ENCODE data around the gene DOCK2. TPM values are rescaled to one million over a fixed set of nuclear protein-coding genes. Genes with fewer than 3 reads are reported as not detected.

The DOCK2 gene
- total RNA-seq, 1 experiment from 2014 or later: 2.2 TPM

DNA sequence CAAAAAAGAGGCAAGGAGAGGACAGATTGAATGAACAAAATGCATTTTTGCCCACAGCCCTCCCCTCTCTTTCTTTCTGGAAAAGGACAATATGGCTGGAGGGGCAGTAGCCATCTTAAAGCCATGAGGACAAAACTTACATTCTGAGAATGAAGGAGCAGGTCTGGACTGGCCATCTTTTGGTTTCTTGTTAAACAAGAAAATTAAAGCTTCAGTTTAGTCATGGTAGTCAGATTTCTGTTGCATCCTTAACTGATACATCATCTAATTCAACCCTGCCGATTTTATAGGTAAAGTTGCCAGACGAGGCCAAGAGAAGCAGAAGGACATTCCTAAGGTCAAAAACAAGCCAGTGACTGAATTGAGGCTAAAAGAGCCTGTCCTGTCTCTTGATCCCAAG is 374.7 kb downstream of the DOCK2 start:
- CTCF ChIA-PET: no interaction called here
- no peaks in the 10 kb centered on the region for H3K9me3 ChIP-seq (ENCODE audit: low read depth, low read length, poor library complexity, severe bottlenecking)
- no peak for DNase-seq (ENCODE audit: low spot score)
- no peaks in the 10 kb centered on the region for H3K36me3 ChIP-seq (ENCODE audit: insufficient read depth, low read length, poor library complexity, severe bottlenecking)
- no peak for TF ChIP-seq EZH2 (IDR thresholded peaks at IDR 0.05; ENCODE audit: borderline replicate concordance, low read depth, low read length, poor library complexity, severe bottlenecking)
- TF ChIP-seq, protein P1, sequence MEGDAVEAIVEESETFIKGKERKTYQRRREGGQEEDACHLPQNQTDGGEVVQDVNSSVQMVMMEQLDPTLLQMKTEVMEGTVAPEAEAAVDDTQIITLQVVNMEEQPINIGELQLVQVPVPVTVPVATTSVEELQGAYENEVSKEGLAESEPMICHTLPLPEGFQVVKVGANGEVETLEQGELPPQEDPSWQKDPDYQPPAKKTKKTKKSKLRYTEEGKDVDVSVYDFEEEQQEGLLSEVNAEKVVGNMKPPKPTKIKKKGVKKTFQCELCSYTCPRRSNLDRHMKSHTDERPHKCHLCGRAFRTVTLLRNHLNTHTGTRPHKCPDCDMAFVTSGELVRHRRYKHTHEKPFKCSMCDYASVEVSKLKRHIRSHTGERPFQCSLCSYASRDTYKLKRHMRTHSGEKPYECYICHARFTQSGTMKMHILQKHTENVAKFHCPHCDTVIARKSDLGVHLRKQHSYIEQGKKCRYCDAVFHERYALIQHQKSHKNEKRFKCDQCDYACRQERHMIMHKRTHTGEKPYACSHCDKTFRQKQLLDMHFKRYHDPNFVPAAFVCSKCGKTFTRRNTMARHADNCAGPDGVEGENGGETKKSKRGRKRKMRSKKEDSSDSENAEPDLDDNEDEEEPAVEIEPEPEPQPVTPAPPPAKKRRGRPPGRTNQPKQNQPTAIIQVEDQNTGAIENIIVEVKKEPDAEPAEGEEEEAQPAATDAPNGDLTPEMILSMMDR (conservative IDR thresholded peaks at IDR 0.05; ENCODE audit: low read depth, low read length): no peak
- H3K27me3 ChIP-seq (replicated peaks; ENCODE audit: insufficient read depth, low read depth, low read length, poor library complexity): no peaks in the 10 kb centered on the region
- no TSS peak for BruUV-seq (replicated peaks)
- no peak overlapping the region for H3K4me3 ChIP-seq (ENCODE audit: low read depth, low read length, poor library complexity, severe bottlenecking)
- H3K4me1 ChIP-seq (ENCODE audit: insufficient read depth, low read length, poor library complexity, severe bottlenecking): peaks cover 24% of the 10 kb centered on the region
- POLR2A ChIA-PET (ENCODE audit: low non-redundant PET): no interaction called here
- H3K27ac ChIP-seq (ENCODE audit: low read depth, low read length, poor library complexity, severe bottlenecking): no peak overlapping the region
- intact Hi-C loops (cut with micrococcal nuclease; ENCODE audit: unreplicated experiment): no loop called here

DNA sequence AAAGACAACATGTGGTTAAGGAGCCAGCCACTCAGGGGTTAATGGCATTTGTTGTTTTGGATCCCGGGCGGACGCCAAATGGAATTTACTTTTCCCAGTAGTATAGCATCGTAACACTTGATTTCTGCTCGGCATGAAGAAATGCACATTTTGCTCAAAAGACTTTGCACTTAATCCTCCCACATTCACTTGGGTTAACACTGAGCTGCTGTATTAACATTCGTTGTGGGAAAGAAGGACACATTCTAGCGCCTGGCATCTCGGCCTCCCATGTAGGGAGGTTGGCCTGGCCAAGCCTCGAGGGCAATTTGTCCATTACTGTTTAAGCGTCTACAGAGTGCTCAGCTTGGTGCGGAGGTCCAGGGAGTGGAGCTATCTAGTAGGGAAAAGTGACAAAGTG is 375.5 kb downstream of the DOCK2 start:
- no TSS peak for BruUV-seq (replicated peaks)
- H3K27me3 ChIP-seq (replicated peaks; ENCODE audit: insufficient read depth, low read depth, low read length, poor library complexity): no peaks in the 10 kb centered on the region
- intact Hi-C loops (cut with micrococcal nuclease; ENCODE audit: unreplicated experiment): no loop called here
- H3K4me1 ChIP-seq (ENCODE audit: insufficient read depth, low read length, poor library complexity, severe bottlenecking): peaks cover 24% of the 10 kb centered on the region
- TF ChIP-seq, protein P1 (conservative IDR thresholded peaks at IDR 0.05; ENCODE audit: low read depth, low read length): no peak
- TF ChIP-seq EZH2 (IDR thresholded peaks at IDR 0.05; ENCODE audit: borderline replicate concordance, low read depth, low read length, poor library complexity, severe bottlenecking): no peak
- ChIA-PET CTCF (no interaction called here), POLR2A (ENCODE audit: low non-redundant PET) (no interaction called here)
- H3K4me3 ChIP-seq (ENCODE audit: low read depth, low read length, poor library complexity, severe bottlenecking): no peak overlapping the region
- no peaks in the 10 kb centered on the region for H3K9me3 ChIP-seq (ENCODE audit: low read depth, low read length, poor library complexity, severe bottlenecking)
- DNase-seq (ENCODE audit: low spot score): no peak
- no peaks in the 10 kb centered on the region for H3K36me3 ChIP-seq (ENCODE audit: insufficient read depth, low read length, poor library complexity, severe bottlenecking)
- H3K27ac ChIP-seq (ENCODE audit: low read depth, low read length, poor library complexity, severe bottlenecking): no peak overlapping the region

DNA sequence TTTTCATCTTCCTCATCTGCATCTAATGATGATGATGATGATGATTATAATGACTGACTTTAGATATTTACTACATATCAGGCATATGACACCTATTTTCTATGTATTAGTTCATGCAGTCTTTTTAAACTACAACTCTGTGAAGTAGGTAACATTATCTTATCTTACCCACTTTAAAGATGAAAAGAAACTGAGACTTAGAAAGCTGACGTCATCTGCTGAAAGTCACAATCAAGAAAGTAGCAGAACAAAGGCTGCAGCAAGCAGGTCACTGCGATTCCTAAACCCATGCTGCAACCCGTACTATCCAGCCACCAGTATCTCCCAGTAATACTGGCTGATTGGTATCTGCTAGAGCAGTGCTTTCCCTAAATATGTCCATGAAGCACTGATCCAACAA is 383.3 kb downstream of the DOCK2 start:
- DNase-seq (ENCODE audit: low spot score): no peak
- no peaks in the 10 kb centered on the region for H3K27me3 ChIP-seq (replicated peaks; ENCODE audit: insufficient read depth, low read depth, low read length, poor library complexity)
- CTCF ChIA-PET: no interaction called here
- no peak overlapping the region for H3K4me3 ChIP-seq (ENCODE audit: low read depth, low read length, poor library complexity, severe bottlenecking)
- intact Hi-C loops (cut with micrococcal nuclease; ENCODE audit: unreplicated experiment): no loop called here
- no TSS peak for BruUV-seq (replicated peaks)
- no peaks in the 10 kb centered on the region for H3K4me1 ChIP-seq (ENCODE audit: insufficient read depth, low read length, poor library complexity, severe bottlenecking)
- POLR2A ChIA-PET (ENCODE audit: low non-redundant PET): no interaction called here
- TF ChIP-seq, protein P1 (conservative IDR thresholded peaks at IDR 0.05; ENCODE audit: low read depth, low read length): no peak
- TF ChIP-seq EZH2 (IDR thresholded peaks at IDR 0.05; ENCODE audit: borderline replicate concordance, low read depth, low read length, poor library complexity, severe bottlenecking): no peak
- no peaks in the 10 kb centered on the region for H3K36me3 ChIP-seq (ENCODE audit: insufficient read depth, low read length, poor library complexity, severe bottlenecking)
- no peak overlapping the region for H3K27ac ChIP-seq (ENCODE audit: low read depth, low read length, poor library complexity, severe bottlenecking)
- no peaks in the 10 kb centered on the region for H3K9me3 ChIP-seq (ENCODE audit: low read depth, low read length, poor library complexity, severe bottlenecking)

All from A673 (cell line).